Hematopoietic multipotent progenitor cell treated with erythropoietin and hydrocortisone succinate and interleukin-3 and kit ligand, for 8 days (in vitro differentiated cells): Measurements from ENCODE around the gene DOCK1.

Experiments used
- DNase-seq: peaks from one replicate; pipeline ENCODE4 v3.0.0-alpha.2; 2015

Gene DOCK1

GRCh38 chr10:127193125-127193524 lies 287.9 kb downstream of the DOCK1 start:
- DNase-seq: no peak

DNA sequence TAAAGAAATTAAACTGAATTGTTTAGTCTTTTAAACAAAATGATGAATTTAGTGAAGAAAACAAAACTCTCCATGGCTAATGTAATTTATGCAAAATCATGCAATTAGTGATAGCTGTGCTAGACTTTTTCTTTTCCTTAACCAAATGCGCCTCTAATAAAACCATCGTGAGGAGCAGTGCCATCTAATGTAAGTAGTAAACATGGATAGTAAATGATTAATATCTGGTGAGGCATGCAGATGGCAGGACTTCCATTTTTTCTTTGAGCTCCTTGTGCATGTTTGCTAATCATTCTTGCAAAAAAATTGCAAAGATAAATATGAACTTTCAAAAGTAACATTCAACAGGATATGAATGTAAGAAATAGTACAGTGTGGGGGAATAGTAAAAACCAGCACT lies 288.9 kb downstream of the DOCK1 start:
- no peak for DNase-seq

GRCh38 chr10:127194599-127194998 lies 289.4 kb downstream of the DOCK1 start:
- no peak for DNase-seq

- peak; percentile 10 for DNase-seq
Measured at GRCh38 chr10:127195041-127195506, 289.8 kb downstream of the DOCK1 start.

DNA sequence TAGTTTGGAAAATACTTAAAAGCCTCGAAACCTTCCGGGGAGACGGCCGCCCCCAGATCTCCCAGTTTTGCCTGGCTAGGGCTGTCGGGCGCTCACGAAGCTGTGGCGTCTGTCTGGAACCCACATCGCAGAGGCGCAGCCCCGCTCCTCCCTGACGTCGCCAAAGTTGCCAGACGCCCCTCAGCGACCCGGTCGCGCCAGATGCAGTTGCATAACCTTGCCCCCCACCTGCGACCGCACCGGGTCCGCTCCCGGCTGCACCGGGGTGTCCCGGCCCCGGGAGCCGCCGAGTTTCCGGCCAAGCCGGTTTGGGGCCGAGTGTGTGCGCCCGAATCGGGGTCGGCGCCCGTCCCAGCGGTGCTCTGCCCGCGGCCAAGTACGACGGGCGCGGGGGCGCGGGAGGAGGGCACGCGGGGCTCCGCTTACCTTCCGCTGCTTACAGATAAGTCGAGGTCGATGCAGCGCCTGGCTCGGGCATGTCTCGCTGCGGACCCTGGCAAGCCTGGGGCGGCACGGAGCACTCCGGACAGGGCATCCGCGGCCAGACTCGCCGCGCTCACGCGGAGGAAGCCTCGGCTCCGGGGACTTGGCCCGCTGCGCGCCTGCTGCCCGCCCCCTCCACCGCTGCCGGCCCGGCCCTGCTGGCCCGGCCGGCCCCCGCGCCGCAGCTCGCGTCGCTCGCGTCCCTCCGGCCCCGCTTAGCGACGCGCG lies 290.5 kb downstream of the DOCK1 start:
- no peak for DNase-seq

DNA sequence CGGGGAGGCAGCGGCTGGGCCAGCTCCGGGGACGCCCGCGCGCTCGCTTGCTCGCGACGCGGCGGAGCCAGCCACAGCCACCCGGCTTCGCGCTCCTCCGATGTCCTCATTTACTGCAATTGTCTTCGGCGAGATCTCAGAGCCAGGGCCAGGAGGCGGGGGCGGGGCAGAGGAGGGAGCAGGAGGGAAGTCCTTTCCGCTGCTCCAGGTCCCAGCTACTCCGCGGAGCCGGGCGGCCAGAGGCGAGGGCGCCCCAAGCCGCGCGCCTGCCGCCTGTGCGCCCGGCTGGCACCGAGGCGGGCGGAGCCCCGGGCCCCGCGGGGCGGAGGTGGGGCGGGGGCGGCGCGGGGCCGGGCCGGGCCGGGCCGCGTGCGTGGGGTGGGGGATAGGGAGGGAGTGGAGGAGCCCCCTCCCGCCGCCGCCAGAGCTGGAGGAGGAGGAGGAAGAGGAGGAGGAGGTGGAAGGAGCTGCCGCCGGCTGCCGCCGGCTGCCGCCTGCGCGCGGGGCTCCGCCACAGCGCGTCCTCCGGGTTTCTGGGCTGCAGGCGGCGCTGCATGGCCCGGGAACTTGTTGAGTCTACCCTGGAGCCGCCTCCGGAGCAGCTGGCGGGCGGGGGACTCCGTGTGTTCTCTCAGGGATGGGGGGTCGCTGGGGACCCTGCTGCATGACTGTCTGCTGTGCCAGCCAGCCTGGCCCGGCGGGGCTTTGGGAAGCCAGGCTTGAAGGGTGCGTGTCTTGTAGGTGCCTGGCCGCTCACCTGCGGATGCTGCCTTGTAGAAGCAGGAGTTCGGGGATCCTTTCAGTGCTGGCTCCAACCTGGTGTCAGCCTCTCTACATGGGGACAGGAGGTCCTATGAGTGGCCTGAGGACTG lies 291.3 kb downstream of the DOCK1 start, which contains the start of gene INSYN2A:
TSS of gene INSYN2A (minus strand) at position 310 of the 872 bp plus-strand sequence. CDS start 20,196 bp downstream, outside the sequence.
- DNase-seq: no peak

DNA sequence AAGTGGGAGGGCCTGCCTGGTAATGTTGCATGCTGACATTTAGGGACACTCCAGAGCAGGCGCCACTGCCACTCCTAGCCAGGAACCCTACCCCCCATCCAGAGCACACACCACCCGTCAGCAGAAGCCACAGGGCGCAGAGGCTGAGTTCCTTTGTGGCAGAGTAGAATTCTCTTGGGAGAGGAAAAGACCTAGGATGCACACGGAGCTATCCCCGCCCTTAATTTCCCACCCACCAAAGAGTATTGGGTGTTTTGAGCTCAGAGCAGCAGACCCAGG lies 291.9 kb downstream of the DOCK1 start:
- no peak for DNase-seq

GRCh38 chr10:127198307-127198706 lies 293.1 kb downstream of the DOCK1 start:
- DNase-seq: no peak

DNA sequence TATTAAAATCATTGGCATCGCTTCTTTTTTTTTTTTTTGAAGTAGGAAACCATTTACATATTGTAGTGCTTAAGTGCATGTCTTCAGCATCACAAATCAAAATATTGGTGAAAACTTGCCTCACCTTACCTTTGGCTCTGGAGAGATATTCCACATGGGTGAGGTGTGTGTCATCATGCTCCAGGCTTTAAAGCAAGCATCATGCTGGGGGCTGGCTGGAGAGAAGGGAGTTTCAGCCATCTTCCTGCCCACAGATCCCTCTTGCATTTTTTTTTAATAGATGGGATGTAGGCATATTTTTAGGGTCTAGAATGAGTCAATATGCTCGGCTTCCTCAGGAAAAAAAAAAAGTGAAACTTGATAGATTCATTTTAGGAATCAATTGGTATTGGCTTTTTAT lies 293.5 kb downstream of the DOCK1 start:
- DNase-seq: no peak

DNA sequence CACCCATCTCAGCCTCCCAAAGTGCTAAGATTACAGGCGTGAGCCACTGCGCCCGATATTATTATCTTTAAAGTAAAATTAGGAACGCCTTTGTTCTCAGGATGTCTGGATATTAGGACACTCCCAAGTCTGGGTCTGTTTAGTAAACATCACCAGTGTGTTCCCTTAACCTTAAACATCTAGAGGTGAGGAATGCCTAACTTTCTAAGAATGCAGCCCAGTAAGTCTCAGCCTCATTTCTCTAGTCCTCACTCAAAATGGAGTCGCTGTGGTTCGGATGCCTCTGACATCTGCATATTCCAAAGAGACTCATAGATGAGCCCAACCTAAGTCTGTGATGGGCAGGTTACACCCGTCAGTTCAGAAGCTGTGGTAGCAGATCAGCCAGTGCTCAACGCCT lies 295.4 kb downstream of the DOCK1 start:
- no peak for DNase-seq

GRCh38 chr10:127203067-127203466 lies 297.8 kb downstream of the DOCK1 start:
- DNase-seq: no peak

DNA sequence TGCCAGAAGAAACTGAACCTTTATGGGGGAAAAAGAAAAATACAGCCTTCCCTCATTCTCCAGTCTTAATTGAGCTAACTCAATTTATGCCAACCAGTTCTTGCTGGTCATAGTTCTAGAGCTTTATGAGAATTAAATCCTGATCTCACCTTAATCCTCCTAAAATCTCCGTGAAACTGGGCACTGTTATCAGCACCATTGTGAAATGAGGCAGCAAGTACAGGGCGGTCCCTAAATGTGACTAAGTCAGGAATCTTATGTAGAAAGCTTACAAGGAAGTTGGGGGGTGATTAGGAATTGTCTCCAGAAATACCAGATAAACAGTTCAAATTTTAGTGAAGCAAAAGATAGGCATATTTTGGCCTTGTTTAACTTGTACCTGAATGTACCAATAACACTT lies 301.9 kb downstream of the DOCK1 start:
- no peak for DNase-seq

GRCh38 chr10:127210936-127211466 lies 305.8 kb downstream of the DOCK1 start:
- DNase-seq: no peak

DNA sequence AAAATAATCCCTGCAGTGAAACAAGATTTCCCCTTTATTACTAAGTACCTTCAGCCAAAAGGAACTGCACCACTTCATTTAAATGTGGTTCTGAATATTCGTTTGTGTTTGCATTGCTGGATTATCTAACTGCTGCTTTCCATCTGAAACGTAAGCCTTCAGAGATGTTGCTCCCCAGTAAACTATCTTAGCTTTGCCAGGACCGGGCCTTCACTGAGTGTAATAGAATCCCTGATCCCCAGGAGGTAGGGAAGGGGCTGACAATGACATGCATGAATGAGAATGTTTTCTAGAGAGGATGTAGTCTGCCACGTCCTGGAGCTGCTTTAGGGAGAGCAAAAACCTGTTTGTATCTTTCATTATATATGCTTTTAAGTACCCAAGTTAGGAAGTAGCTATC lies 310.6 kb downstream of the DOCK1 start:
- DNase-seq: no peak

DNA sequence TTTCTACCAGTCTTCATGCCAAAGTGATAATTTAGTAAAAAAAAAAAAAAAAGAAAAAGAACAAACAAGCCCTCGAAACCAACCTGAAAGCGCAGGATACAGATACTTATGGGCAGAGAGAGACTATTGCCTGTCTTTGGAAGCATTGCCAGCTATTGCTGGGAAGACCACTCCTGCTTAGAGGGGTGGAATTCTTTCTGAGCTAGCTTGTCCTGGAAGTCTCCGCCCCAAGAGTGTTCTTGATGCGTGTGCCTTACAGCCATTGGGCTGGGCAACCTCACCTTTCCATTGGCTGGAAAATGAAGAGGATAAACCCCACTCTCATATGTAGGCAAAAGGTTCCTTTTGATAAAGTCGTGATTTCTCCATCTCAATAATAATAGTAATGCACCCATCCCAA lies 311.0 kb downstream of the DOCK1 start:
- no peak for DNase-seq

- DNase-seq: no peak
Measured at GRCh38 chr10:127216786-127217185, 311.6 kb downstream of the DOCK1 start.

DNA sequence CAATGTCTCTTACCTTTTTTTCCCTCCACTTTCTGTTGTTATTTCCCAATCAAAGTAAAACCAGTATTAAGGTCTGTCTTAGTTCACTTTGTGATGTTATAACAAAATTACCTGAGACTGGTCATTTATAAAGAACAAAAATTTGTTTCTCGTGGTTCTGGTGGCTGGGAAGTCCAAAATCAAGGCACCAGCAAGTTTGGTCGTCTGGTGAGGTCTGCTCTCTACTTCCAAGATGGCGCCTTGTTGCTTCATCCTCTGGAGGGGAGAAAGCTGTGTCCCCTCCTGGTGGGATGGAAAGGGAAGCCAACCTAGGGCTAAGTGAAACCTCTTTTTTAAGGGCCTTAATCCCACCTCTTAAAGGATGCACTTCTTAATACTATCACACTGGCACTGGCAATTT lies 313.4 kb downstream of the DOCK1 start:
- DNase-seq: no peak

DNA sequence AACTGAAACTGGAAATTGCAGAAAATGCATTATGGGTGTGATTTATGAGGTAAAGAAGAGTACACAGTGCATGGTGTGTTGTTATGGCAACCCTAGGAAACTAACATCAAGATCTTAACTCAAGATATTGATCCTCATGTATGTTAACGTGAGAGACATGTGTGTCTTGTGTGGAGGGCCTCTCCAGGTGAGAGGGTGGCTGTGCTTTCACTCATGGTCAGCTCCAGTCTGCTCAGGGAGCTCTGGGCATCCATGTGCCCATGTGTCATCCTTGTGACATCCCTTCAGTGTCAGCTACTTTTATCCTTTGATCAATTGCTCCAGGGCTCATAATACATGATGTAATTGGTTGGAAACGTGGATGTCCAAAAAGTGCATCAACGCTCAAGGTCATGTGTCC lies 316.1 kb downstream of the DOCK1 start:
- DNase-seq: no peak

DNA sequence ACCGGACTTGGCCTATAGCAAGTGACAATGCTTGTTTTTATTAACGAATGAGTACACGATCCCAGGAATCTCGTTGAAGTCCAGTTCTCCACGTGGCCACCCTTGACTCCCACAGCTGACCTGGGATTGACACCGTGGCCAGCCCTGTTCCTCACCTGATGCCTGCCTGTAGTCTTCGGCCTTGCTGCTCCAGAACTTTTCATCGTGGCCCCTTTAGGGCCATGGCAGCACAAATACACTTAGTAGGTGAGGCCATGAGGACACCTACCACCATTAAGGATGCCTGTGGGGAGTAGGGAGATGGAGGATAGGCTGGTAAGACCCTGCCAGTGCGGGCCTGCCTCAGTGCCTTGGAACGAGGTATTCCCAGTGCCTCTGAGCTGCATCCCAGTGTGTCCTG lies 321.8 kb downstream of the DOCK1 start:
- DNase-seq: no peak

DNA sequence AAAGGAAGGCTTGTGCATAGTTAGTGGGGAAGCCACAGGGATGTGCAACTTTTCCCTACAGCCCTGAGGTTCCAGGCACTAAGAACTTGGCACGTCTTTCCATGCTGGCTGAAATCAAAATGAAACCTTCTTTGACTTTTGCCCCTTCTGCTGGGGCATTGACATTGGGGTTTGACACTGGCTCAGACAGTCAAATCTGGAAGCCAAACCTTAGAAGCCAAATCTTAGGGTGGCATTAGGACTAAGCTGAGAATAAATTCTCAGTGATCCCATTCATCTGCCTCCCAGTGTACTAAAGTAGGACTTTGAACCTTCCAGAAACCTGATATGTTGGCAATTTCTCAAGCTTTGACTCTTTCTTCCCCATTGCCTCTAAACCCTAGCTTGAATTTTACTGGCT lies 322.4 kb downstream of the DOCK1 start:
- no peak for DNase-seq

DNA sequence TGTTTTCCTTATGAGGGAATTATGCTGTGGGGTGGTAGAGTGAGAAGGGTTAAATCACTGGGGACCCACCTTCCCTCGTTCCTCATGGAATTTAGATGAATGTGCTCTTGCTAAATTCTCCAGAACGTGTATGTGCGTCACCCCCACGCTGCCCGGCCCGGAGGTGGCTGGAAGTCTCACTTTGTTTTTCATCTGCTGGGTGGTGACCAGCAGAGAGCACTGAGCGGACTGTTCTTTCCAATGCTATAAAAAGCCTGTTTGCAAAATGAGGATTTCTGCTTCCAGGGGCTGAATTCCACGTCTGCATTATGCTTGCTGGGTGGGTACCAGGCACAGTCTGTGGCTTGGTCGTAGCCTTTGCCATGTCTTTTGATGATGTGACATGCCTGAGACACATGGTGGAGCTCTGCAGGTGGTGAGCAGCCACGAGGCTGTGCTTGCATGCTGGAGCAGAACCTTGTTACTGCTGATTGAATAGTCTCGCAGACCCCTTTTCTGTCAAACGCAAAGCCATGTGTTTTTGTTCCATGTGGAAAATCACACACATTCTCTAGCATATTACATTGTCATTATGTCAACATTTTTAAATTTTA lies 323.1 kb downstream of the DOCK1 start:
- DNase-seq: no peak

GRCh38 chr10:127234306-127234800 lies 329.1 kb downstream of the DOCK1 start:
- DNase-seq: no peak

- DNase-seq: no peak
Measured at GRCh38 chr10:127236266-127236665, 331.0 kb downstream of the DOCK1 start.

DNA sequence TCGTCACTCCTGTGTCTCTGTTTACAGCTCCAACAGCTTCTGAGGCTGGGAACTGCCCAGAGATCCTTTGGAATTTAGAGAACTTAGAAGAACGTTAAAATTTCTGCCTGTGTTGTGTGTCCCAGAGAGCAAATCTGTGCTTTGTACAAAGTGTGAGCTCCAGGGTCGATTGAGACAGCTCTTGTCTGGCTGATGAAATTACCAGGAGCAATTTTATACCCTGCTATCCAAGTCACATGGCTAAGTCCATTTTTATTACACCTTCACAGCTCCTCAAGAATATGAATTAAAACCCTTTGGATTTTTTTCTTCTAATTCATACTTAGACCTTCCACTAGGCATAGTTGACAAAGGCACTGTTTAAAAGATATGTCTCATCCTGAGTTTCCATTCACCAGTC lies 337.7 kb downstream of the DOCK1 start:
- DNase-seq: no peak
